GM19328 (cell line): ENCODE results near the gene CSHL1.
"Not testable (repeated sequence)": the region's sequence is repeated elsewhere in the genome, so short reads cannot be mapped to it uniquely, and the experiment has no call there.

Source experiments
- ATAC-seq: cut with Tn5 transposase; IDR thresholded peaks from one replicate; pipeline ENCODE4 v1.9.1; 2021; ENCODE audit warnings: mild to moderate bottlenecking, moderate library complexity; ENCODE audit not compliant: unreplicated experiment

Gene CSHL1

DNA sequence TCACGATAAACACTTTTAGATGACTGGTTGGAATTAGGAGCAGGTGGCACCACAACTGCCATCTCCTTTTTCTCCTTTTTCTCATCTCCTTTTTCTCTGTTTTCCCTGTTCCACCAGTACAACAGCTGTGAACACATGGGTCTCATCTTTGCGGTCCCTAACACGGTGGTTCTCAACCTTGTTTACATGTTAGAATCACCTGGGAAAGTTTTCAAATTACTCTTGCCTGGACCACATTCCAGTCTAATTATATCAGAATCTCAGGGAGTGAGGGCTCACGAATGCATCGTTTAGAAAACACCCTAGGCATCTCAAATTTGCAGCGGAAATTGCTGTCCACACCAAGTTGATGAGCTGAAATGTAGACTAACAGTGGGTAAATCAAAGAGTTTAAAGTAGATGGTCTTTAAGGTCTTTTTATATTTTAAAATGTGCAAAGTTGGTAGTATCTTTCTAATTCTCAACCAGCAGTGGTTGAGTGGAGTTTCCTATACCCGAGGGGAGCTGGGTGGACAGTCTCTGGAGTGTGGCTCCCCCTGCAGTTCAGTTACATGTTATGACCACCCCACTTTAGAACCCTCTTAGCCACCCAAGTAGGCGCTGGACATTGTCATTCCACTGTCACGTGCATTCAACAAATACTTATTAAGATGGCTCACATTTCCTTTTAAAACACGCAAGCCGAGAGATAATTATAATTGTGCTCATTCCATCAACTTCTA, 18.6 kb downstream of the CSHL1 start:
- not testable (repeated sequence) for ATAC-seq

DNA sequence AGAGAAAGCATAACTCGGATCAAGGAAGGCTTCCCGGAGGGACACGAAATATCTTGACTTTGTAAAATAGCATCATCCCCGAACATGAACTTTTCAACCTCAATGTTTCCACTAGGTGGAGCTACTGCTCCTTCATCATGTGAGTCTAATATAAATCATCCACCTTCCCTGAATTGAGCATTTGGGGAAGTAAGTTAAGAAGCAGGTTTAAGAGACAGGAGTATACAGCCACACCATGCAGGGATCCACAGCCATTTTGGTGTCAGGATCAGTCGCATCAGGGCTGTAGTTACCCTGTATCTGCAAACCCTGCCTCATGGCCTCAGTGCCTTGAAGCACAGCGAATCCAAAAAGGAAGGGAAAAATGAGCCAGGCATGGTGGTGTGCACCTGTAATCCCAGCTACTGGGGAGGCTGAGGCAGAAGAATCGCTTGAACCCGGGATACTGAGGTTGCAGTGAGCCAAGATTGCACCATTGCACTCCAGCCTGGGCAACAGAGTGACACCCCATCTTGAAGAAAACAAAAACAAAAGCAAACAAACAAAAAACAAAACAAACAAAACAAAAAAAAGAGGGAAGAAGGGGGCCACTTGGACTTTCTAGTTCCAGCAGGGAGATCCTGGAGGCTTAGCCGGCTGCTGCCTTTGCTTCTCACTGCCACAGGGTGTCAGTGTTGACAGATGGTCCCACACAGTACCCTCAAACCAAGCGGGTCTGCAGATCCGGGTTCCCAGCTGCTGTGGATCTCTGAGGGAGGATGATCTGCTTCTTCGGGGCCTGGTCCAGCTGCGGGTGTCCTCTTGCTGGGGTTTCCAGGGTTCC, 21.8 kb downstream of the CSHL1 start:
- not testable (repeated sequence) for ATAC-seq

DNA sequence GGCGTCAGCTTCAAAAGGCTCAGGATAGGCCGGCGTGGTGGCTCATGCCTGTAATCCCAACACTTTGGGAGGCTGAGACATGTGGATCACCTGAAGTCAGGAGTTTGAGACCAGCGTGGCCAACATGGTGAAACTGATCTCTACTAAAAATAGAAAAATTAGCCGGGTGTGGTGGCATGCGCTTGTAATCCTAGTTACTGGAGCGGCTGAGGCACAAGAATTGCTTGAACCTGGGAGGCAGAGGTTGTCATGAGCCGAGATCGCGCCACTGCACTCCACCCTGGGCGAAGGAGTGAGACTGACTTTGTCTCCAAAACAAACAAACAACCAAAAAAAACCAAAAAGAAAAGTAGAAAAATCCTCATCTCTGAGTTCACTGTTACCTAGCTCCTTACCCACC, 25.9 kb downstream of the CSHL1 start:
- not testable (repeated sequence) for ATAC-seq

- not testable (repeated sequence) for ATAC-seq
Observed at GRCh38 chr17:63882626-63883126, 28.4 kb downstream of the CSHL1 start.

DNA sequence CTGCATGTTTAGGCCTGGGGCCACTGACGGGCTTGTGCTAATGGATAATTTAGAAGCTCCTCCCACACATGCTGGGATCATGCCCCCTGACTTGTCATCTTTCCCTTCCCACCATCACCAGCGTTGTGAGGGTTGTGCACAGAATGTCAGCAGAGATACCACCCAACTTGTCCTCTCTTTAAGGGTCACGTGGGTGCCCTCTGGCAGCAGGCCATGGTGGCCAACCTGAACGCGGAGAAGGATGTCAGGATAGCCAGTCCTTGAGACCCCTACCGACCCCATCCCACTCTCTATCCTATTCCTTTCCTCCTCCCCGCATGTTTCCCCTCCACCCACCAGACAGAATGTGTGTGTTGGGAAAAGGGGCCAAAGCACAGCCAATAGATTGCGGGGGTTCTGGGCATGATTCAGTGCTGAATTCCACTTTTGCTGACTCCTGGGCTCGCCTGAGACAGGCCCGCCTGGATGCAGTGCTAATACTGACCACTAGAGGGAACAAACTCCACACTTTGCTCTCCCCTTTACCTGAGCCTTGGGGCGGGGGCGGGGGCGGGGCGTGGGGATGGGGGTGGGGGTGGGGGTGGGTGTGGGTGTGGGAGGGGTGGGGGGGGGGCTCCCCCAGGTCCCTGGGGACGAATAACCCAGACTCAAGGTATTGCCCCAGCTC, 29.0 kb downstream of the CSHL1 start, which contains the start of gene GH2:
Gene GH2 (minus strand): TSS at position 10 of the 667 bp plus-strand sequence. CDS start 143 bp downstream, outside the sequence.
- no peak for ATAC-seq

DNA sequence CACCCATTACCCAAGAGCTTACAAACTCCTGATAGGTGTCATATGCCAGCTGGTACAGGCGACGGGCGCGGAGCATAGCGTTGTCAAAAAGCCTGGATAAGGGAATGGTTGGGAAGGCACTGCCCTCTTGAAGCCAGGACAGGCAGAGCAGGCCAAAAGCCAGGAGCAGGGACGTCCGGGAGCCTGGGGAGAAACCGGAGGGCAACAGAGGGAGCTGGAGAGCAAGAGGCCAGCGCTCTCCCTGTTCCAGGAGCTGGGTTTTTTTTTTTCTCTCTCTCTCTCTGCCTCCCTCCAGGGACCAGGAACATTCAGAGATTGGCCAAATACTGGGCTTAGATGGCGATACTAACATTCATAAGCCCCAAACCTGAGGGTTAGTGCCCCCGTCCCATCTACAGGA, 29.7 kb downstream of the CSHL1 start:
- not testable (repeated sequence) for ATAC-seq

DNA sequence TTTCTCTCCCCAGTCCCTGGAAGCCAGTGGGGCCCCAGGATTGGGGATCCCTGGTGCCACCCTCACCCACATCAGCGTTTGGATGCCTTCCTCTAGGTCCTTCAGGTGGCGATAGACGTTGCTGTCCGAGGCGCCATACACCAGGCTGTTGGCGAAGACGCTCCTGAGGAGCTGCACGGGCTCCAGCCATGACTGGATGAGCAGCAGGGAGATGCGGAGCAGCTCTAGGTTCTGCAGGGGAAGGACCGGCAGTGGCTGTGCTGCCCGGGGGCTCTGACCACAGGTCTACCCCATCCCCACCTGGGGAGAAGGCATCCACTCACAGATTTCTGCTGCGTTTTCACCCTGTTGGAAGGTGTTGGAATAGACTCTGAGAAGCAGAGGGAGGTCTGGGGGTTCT, 30.4 kb downstream of the CSHL1 start:
- ATAC-seq = no peak

GRCh38 chr17:63878413-63878812, 32.6 kb downstream of the CSHL1 start:
- ATAC-seq = not testable (repeated sequence)

- ATAC-seq = not testable (repeated sequence)
Observed at GRCh38 chr17:63874693-63875092, 36.4 kb downstream of the CSHL1 start.

DNA sequence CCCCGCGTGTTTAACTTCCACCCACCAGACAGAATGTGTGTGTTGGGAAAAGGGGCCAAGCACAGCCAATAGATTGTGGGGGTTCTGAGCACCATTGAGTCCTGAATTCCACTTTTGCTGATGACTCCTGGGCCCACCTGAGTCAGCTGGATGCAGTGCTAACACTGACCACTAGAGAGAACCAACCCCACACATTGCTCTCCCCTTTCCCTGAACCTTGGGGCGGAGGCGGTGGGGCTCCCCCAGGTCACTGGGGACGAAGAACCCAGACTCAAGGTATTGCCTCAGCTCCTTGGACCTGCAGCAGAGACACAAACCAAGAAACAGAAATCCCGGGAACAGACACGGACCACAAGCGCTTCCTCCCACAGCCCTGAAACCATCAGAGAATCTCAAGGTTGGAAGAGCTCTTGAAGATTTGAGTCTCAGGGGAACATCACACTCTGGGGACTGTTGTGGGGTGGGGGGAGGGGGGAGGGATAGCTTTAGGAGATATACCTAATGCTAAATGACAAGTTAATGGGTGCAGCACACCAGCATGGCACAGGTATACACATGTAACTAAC, 36.9 kb downstream of the CSHL1 start:
- not testable (repeated sequence) for ATAC-seq

- not testable (repeated sequence) for ATAC-seq
Observed at GRCh38 chr17:63873577-63873976, 37.5 kb downstream of the CSHL1 start, which contains the start of gene CSH2. TSS of gene CSH2 (minus strand) at chr17:63873677. CDS start at chr17:63873614, 63 bp downstream.

- not testable (repeated sequence) for ATAC-seq
Observed at GRCh38 chr17:63871646-63872365, 39.3 kb downstream of the CSHL1 start.

DNA sequence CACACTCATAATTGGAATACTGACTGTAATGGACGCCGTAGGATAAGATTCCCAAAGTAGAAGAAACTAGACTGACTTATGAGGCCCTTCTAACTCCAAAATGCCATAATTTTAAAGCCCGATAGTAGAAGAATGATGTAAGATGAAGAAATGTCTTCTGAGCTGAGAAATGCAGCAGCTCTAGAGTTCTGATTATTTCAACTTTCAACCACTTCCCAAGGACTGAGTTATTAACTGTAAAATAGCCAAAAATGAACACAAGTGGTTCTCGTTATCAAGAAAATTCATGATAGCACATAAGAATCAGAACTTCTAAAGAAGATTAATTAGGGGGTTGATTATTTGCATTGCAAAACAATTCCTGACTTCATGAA, 40.8 kb downstream of the CSHL1 start:
- ATAC-seq = not testable (repeated sequence)

DNA sequence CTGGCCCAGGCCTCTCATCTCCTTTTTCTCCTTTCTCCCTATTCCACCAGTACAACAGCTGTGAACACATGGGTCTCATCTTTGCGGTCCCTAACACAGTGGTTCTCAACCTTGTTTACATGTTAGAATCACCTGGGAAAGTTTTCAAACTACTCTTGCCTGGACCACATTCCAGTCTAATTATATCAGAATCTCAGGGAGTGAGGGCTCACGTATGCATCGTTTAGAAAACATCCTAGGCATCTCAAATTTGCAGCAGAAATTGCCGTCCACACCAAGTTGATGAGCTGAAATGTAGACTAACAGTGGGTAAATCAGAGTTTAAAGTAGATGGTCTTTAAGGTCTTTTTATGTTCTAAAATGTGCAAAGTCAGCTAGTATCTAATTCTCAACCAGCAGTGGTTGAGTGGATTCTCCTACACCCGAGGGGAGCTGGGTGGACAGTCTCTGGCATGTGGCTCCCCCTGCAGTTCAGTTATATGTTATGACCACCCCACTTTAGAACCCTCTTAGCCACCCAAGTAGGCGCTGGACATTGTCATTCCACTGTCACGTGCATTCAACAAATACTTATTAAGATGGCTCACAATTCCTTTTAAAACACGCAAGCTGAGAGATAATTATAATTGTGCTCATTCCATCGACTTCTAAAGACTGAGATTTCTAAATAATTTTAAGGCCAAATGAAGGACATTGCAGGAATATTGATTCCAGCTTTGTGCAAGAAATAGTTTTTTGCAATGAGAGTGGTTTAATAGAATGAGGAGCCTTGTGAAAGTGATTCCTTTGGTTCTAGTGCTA, 41.4 kb downstream of the CSHL1 start:
- not testable (repeated sequence) for ATAC-seq

DNA sequence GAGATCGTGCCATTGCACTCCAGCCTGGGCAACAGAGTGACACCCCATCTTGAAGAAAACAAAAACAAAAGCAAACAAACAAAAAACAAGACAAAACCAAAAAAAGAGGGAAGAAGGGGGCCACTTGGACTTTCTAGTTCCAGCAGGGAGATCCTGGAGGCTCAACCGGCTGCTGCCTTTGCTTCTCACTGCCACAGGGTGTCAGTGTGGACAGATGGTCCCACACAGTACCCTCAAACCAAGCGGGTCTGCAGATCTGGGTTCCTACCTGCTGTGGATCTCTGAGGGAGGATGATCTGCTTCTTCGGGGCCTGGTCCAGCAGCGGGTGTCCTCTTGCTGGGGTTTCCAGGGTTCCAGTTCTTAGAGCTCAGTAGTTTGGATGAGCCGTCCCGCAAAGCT, 44.4 kb downstream of the CSHL1 start:
- ATAC-seq = not testable (repeated sequence)
